ENCODE measurements around the gene SETD7. TPM values are rescaled to one million over a fixed set of nuclear protein-coding genes. Genes with fewer than 3 reads are reported as not detected.

The SETD7 gene
- total RNA-seq, 1 experiment from 2014 or later, result 29.6 TPM

- BruUV-seq (replicated peaks), result no TSS peak
- POLR2A ChIA-PET (ENCODE audit: unreplicated experiment), result no interaction called here
- TF ChIP-seq, protein P1, sequence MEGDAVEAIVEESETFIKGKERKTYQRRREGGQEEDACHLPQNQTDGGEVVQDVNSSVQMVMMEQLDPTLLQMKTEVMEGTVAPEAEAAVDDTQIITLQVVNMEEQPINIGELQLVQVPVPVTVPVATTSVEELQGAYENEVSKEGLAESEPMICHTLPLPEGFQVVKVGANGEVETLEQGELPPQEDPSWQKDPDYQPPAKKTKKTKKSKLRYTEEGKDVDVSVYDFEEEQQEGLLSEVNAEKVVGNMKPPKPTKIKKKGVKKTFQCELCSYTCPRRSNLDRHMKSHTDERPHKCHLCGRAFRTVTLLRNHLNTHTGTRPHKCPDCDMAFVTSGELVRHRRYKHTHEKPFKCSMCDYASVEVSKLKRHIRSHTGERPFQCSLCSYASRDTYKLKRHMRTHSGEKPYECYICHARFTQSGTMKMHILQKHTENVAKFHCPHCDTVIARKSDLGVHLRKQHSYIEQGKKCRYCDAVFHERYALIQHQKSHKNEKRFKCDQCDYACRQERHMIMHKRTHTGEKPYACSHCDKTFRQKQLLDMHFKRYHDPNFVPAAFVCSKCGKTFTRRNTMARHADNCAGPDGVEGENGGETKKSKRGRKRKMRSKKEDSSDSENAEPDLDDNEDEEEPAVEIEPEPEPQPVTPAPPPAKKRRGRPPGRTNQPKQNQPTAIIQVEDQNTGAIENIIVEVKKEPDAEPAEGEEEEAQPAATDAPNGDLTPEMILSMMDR (conservative IDR thresholded peaks at IDR 0.05; ENCODE audit: low read depth, low read length), result no peak
- TF ChIP-seq EZH2 (IDR thresholded peaks at IDR 0.05; ENCODE audit: low read length, unreplicated experiment) (no peak), EZH2phosphoT487 (IDR thresholded peaks at IDR 0.05; ENCODE audit: borderline replicate concordance, low read length) (no peak)
Measured at GRCh38 chr4:139535228-139535870, 20.7 kb downstream of the SETD7 start.

GRCh38 chr4:139534287-139534950, 21.6 kb downstream of the SETD7 start:
- no peak overlapping the region for H2AFZ ChIP-seq (ENCODE audit: low read length)
- no peak for DNase-seq
- H3K27me3 ChIP-seq (ENCODE audit: low read length), result no peaks in the 10 kb centered on the region
- peaks cover 8% of the 10 kb centered on the region for H3K79me2 ChIP-seq (ENCODE audit: low read length)
- H4K20me1 ChIP-seq (ENCODE audit: low read length), result no peaks in the 10 kb centered on the region
- ATAC-seq, result no peak
- TF ChIP-seq EZH2phosphoT487 (IDR thresholded peaks at IDR 0.05; ENCODE audit: borderline replicate concordance, low read length), result no peak
- TF ChIP-seq EZH2 (IDR thresholded peaks at IDR 0.05; ENCODE audit: low read length, unreplicated experiment), result no peak
- TF ChIP-seq, protein P1 (conservative IDR thresholded peaks at IDR 0.05; ENCODE audit: low read depth, low read length), result no peak
- H3K9me3 ChIP-seq (ENCODE audit: low read length), result no peaks in the 10 kb centered on the region
- H3K9me2 ChIP-seq (replicated peaks; ENCODE audit: low read length), result no peaks in the 10 kb centered on the region
- no peaks in the 10 kb centered on the region for H3K4me1 ChIP-seq (ENCODE audit: insufficient read depth, low read length)
- no TSS peak for BruUV-seq (replicated peaks)
- H3K27ac ChIP-seq (ENCODE audit: low read length), result no peak overlapping the region
- no peak overlapping the region for H3K9ac ChIP-seq (ENCODE audit: low read length)
- no peak overlapping the region for H3K4me3 ChIP-seq (ENCODE audit: low read length)
- H3F3A ChIP-seq (ENCODE audit: low read length, unreplicated experiment), result no peaks in the 10 kb centered on the region
- H3K4me2 ChIP-seq (ENCODE audit: low read length), result no peak overlapping the region
- POLR2A ChIA-PET (ENCODE audit: unreplicated experiment), result no interaction called here
- H3K36me3 ChIP-seq (ENCODE audit: low read depth, low read length), result 0 out of 2 replicates have a peak, but pooled peaks cover 3% of the 10 kb centered on the region
- CTCF ChIA-PET, result no interaction called here
- intact Hi-C loops (cut with micrococcal nuclease), result no loop called here

More at GRCh38 chr4:139535228-139535870, 20.7 kb downstream of the SETD7 start:
- intact Hi-C loops (cut with micrococcal nuclease), result no loop called here
- Histone ChIP-seq H3K4me3 (ENCODE audit: low read length) (no peak overlapping the region), H2AFZ (ENCODE audit: low read length) (no peak overlapping the region), H3F3A (ENCODE audit: low read length, unreplicated experiment) (no peaks in the 10 kb centered on the region), H3K27ac (ENCODE audit: low read length) (no peak overlapping the region), H3K36me3 (ENCODE audit: low read depth, low read length) (peaks cover 7% of the 10 kb centered on the region; the same call in 1 of the 2 replicates), H3K4me1 (ENCODE audit: insufficient read depth, low read length) (no peaks in the 10 kb centered on the region), H3K9me2 (replicated peaks; ENCODE audit: low read length) (no peaks in the 10 kb centered on the region), H3K9ac (ENCODE audit: low read length) (no peak overlapping the region), H3K27me3 (ENCODE audit: low read length) (no peaks in the 10 kb centered on the region), H4K20me1 (ENCODE audit: low read length) (no peaks in the 10 kb centered on the region), H3K79me2 (ENCODE audit: low read length) (peaks cover 11% of the 10 kb centered on the region), H3K4me2 (ENCODE audit: low read length) (no peak overlapping the region), H3K9me3 (ENCODE audit: low read length) (no peaks in the 10 kb centered on the region)
- no peak for DNase-seq
- CTCF ChIA-PET, result no interaction called here
- ATAC-seq, result peak; percentile 54

GRCh38 chr4:139533511-139533910, 22.5 kb downstream of the SETD7 start:
- POLR2A ChIA-PET (ENCODE audit: unreplicated experiment), result no interaction called here

More at GRCh38 chr4:139533511-139533910, 22.5 kb downstream of the SETD7 start:
- CTCF ChIA-PET, result no interaction called here
- Histone ChIP-seq H3K27ac (ENCODE audit: low read length) (no peak overlapping the region), H4K20me1 (ENCODE audit: low read length) (no peaks in the 10 kb centered on the region), H3K9me2 (replicated peaks; ENCODE audit: low read length) (no peaks in the 10 kb centered on the region), H3K79me2 (ENCODE audit: low read length) (peaks cover 8% of the 10 kb centered on the region), H3K4me3 (ENCODE audit: low read length) (no peak overlapping the region), H3K36me3 (ENCODE audit: low read depth, low read length) (peaks cover 6% of the 10 kb centered on the region), H3K27me3 (ENCODE audit: low read length) (no peaks in the 10 kb centered on the region), H3K9ac (ENCODE audit: low read length) (no peak overlapping the region), H2AFZ (ENCODE audit: low read length) (no peak overlapping the region), H3K4me1 (ENCODE audit: insufficient read depth, low read length) (no peaks in the 10 kb centered on the region), H3K4me2 (ENCODE audit: low read length) (no peak overlapping the region), H3K9me3 (ENCODE audit: low read length) (no peaks in the 10 kb centered on the region), H3F3A (ENCODE audit: low read length, unreplicated experiment) (no peaks in the 10 kb centered on the region)
- ATAC-seq, result no peak
- BruUV-seq (replicated peaks), result no TSS peak
- no peak for TF ChIP-seq EZH2phosphoT487 (IDR thresholded peaks at IDR 0.05; ENCODE audit: borderline replicate concordance, low read length)
- TF ChIP-seq, protein P1 (conservative IDR thresholded peaks at IDR 0.05; ENCODE audit: low read depth, low read length), result no peak
- no peak for TF ChIP-seq EZH2 (IDR thresholded peaks at IDR 0.05; ENCODE audit: low read length, unreplicated experiment)
- DNase-seq, result no peak
- intact Hi-C loops (cut with micrococcal nuclease), result no loop called here

Data from PC-3 (cell line).